OCI-M1 (cell line): ENCODE data around the gene GPR22.

Source experiments
- DNase-seq: peaks from one replicate; lab custom pipeline; 2025; lab: John Stamatoyannopoulos, UW

Gene GPR22

GRCh38 chr7:107479303-107479702 lies 9.4 kb downstream of the GPR22 start:
- no peak for DNase-seq

GRCh38 chr7:107480932-107481331 lies 11.1 kb downstream of the GPR22 start:
- peak; percentile 56 for DNase-seq

- no peak for DNase-seq
Measured at GRCh38 chr7:107482571-107482970, 12.7 kb downstream of the GPR22 start.

GRCh38 chr7:107486041-107486440 lies 16.2 kb downstream of the GPR22 start:
- peak; percentile 63 for DNase-seq

- DNase-seq: no peak
Measured at GRCh38 chr7:107492875-107493274, 23.0 kb downstream of the GPR22 start.

DNA sequence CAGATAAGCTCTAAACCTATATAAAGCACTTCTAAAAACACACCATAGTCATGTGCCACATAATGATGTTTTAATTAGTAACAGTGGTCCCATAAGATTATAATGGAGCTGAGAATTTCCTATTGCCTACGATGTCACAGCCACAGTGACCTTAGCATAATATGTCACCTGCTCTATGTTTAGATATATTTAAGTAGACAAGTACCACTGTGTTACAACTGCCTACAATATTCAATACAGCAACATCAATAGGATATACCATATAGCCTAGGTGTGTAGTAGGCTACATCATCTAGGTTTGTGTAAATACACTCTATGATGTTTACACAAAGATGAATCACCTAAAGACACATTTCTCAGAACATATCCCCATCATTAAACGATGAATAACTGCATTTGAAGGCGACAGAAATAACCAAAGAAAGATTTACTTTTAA lies 24.5 kb downstream of the GPR22 start:
- DNase-seq: no peak

DNA sequence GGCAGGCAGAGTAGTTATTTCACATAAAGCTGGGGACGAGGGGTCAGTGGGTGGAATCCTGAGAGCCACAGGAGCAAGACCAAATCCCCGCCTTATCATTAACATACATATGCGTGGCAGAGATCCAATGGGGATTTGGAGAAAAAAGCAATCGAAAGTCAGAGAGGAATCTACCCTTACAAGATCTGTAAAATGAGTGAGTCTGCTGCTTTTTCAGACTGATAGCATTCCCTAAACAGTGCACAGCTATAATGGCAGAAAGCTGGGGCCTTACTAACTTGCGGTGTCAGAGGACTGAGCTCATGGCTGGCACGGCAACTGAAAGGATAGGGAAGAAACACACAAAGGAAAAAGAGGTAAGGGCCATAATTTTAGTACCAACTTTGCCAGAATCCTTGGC lies 25.0 kb downstream of the GPR22 start:
- peak; percentile 63 for DNase-seq

GRCh38 chr7:107495516-107495915 lies 25.7 kb downstream of the GPR22 start:
- DNase-seq: peak; percentile 55

- DNase-seq: no peak
Measured at GRCh38 chr7:107499731-107500130, 29.9 kb downstream of the GPR22 start.

DNA sequence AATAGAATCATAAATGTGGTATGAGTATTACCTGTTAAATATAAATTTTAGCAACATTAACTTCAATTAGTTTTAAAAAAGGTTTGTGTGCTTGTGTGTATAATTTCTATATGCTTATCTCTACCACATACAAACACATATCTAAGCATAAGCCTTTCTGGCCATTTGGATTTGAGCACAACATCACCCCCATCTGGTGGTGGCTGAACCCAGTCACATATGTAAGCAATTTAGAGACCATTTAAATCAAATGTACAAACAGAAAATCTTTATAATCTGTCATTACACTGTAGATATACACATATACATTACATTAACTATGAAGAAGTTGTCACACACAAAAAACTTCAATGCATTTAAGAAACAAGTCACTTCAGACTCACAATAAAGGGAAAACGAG lies 31.7 kb downstream of the GPR22 start:
- DNase-seq: peak; percentile 77

DNA sequence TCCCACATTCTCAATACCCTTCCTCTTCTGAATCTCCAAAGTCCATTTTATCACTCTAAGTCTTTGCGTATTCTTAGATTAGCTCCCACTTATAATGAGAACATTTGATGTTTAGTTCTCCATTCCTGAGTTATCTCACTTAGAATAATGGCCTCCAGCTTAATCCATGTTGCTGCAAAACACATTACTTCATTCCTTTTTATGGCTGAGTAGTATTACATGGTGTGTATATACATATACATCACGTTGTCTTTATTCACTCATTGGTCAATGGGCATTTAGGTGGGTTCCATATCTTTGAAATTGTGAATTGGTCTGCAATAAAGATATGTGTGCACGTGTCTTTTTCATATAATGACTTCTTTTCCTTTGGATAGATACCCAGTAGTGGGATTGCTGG lies 32.3 kb downstream of the GPR22 start:
- DNase-seq: no peak

DNA sequence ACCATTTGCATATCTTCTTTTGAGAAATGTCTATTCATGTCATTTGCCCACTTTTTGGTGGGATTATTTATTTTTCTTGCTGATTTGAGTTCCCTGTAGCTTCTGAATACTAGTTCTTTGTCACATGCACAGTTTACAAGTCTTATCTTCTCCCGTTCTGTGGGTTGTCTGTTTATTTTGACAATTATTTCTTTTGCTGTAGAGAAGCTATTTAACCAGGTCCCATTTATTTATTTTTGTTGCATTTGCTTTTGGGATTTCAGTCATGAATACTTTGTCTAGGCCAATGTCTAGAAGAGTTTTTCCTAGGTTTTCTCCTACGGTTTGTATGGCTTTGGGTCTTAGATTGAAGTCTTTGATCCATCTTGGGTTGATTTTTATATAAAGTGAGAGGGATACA lies 32.9 kb downstream of the GPR22 start:
- DNase-seq: no peak

GRCh38 chr7:107503687-107504086 lies 33.8 kb downstream of the GPR22 start:
- DNase-seq: no peak

GRCh38 chr7:107505362-107505761 lies 35.5 kb downstream of the GPR22 start:
- DNase-seq: no peak

GRCh38 chr7:107505997-107506673 lies 36.3 kb downstream of the GPR22 start:
- DNase-seq: no peak

DNA sequence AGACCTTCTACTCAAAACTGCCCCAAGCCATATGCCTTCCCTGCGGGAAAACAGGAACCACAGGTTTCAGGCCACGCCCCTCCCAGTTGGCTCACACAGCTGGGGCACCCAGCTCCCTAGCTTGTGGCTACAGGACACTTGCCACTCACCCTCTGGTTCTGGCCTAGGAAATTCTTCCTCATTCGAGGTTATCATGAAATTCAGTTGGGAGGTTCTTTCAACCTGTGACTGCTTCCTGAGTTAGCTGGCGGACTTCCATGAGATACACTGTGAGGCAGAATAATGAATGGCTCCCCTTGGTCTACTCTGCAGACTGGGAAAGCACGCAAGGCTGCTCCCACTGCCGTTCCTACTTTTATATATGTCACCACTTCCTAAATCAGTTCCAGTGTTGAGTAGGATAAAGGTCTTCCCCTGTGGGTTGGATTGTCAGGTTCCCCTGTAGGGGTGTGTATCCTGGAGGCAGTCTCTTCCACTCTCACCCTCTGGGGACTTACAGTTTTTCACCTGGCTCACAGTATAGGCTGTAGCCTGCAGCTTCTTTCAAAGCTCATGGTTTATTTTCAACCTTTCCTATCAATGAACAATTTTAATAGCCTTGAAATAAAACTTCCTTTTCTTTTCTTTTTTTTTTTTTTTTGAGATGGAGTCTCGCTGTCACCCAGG lies 37.0 kb downstream of the GPR22 start:
- peak; percentile 39 for DNase-seq
